Activated CD8-positive, alpha-beta T cell treated with anti-CD3 and anti-CD28 coated beads, Interleukin-2, amount 10 ng/mL, durations not matched to agents 7 days and 5 days (primary cell): ENCODE measurements around the gene TOP2B. TPM values are rescaled to one million over a fixed set of nuclear protein-coding genes. Genes with fewer than 3 reads are reported as not detected.

ENCODE experiments used
- ATAC-seq: fragments of 150-1000 bp; cut with Tn5 transposase; one replicate; pipeline ENCODE4 v1.10.0; 2021; ENCODE audit warnings: moderate library complexity
- CTCF ChIA-PET: fragments of 350-600 bp; sonication (Branson Sonifier 250); formaldehyde crosslinking; loops from one replicate; lab custom pipeline; 2021; ENCODE audit warnings: antibody characterized with exemption; lab: Charles Lee
- POLR2A ChIA-PET: fragments of 350-600 bp; sonication (Branson Sonifier 250); formaldehyde crosslinking; loops from one replicate; lab custom pipeline; 2021; ENCODE audit warnings: antibody characterized with exemption; lab: Charles Lee
- DNase-seq: peaks from one replicate; pipeline ENCODE4 v3.0.0-alpha.2; 2020
- H3K27ac Mint-ChIP-seq: one replicate; pipeline ENCODE4 v1.8.0; 2021; ENCODE audit warnings: mild to moderate bottlenecking, mixed read lengths
- H3K27me3 Mint-ChIP-seq: one replicate; pipeline ENCODE4 v1.8.0; 2021; ENCODE audit warnings: low read depth, mixed read lengths
- H3K36me3 Mint-ChIP-seq: one replicate; pipeline ENCODE4 v1.8.0; 2021; ENCODE audit warnings: low read depth, mixed read lengths
- H3K4me1 Mint-ChIP-seq: one replicate; pipeline ENCODE4 v1.8.0; 2021; ENCODE audit warnings: low read depth, mixed read lengths
- H3K4me3 Mint-ChIP-seq: one replicate; pipeline ENCODE4 v1.8.0; 2021; ENCODE audit warnings: mild to moderate bottlenecking, mixed read lengths
- H3K9me3 Mint-ChIP-seq: one replicate; pipeline ENCODE4 v1.8.0; 2022; ENCODE audit warnings: mixed read lengths; ENCODE audit not compliant: insufficient read depth
- total RNA-seq, 2 experiments: library from RNA; stranded (reverse); gene quantifications; one replicate each; pipeline ENCODE4 v1.2.3, GENCODE V29; 2021

Gene TOP2B
- total RNA-seq, 2 experiments from 2014 or later, result 112 to 114 TPM

GRCh38 chr3:25567388-25567787 is 97.3 kb downstream of the TOP2B start:
- ChIA-PET CTCF (no interaction called here), POLR2A (no interaction called here)
- H3K36me3 Mint-ChIP-seq, result no peaks in the 10 kb centered on the region
- DNase-seq, result no peak
- no peak overlapping the region for H3K27ac Mint-ChIP-seq
- no peak for ATAC-seq
- H3K4me1 Mint-ChIP-seq, result no peaks in the 10 kb centered on the region
- H3K9me3 Mint-ChIP-seq, result no peaks in the 10 kb centered on the region
- no peak overlapping the region for H3K4me3 Mint-ChIP-seq
- H3K27me3 Mint-ChIP-seq, result no peaks in the 10 kb centered on the region

GRCh38 chr3:25566358-25566920 is 98.3 kb downstream of the TOP2B start:
- Mint-ChIP-seq H3K27me3 (no peaks in the 10 kb centered on the region), H3K27ac (no peak overlapping the region)
- CTCF ChIA-PET, result no interaction called here

GRCh38 chr3:25565807-25566206 is 98.9 kb downstream of the TOP2B start:
- Mint-ChIP-seq H3K4me1 (no peaks in the 10 kb centered on the region), H3K27ac (no peak overlapping the region), H3K36me3 (no peaks in the 10 kb centered on the region), H3K9me3 (no peaks in the 10 kb centered on the region), H3K4me3 (no peak overlapping the region), H3K27me3 (peaks cover 3% of the 10 kb centered on the region)
- ATAC-seq, result no peak
- no peak for DNase-seq
- ChIA-PET POLR2A (no interaction called here), CTCF (no interaction called here)

More at GRCh38 chr3:25566358-25566920, 98.3 kb downstream of the TOP2B start:
- ATAC-seq, result no peak
- Mint-ChIP-seq H3K4me1 (no peaks in the 10 kb centered on the region), H3K9me3 (no peaks in the 10 kb centered on the region), H3K4me3 (no peak overlapping the region), H3K36me3 (no peaks in the 10 kb centered on the region)
- DNase-seq, result no peak
- POLR2A ChIA-PET, result no interaction called here

- CTCF ChIA-PET, result no interaction called here
- POLR2A ChIA-PET, result no interaction called here
- ATAC-seq (no peak), DNase-seq (no peak)
- Mint-ChIP-seq H3K9me3 (no peaks in the 10 kb centered on the region), H3K36me3 (no peaks in the 10 kb centered on the region), H3K4me1 (no peaks in the 10 kb centered on the region), H3K4me3 (no peak overlapping the region), H3K27ac (no peak overlapping the region), H3K27me3 (peaks cover 3% of the 10 kb centered on the region)
Measured at GRCh38 chr3:25564075-25564474, 100.6 kb downstream of the TOP2B start.

GRCh38 chr3:25563601-25564000 is 101.1 kb downstream of the TOP2B start:
- CTCF ChIA-PET, result no interaction called here
- Mint-ChIP-seq H3K27ac (no peak overlapping the region), H3K4me3 (no peak overlapping the region), H3K4me1 (no peaks in the 10 kb centered on the region), H3K9me3 (no peaks in the 10 kb centered on the region), H3K27me3 (peaks cover 3% of the 10 kb centered on the region), H3K36me3 (no peaks in the 10 kb centered on the region)
- POLR2A ChIA-PET, result no interaction called here
- ATAC-seq (no peak), DNase-seq (no peak)

- Mint-ChIP-seq H3K27me3 (peaks cover 3% of the 10 kb centered on the region), H3K4me3 (no peak overlapping the region), H3K9me3 (no peaks in the 10 kb centered on the region), H3K27ac (no peak overlapping the region), H3K36me3 (no peaks in the 10 kb centered on the region), H3K4me1 (no peaks in the 10 kb centered on the region)
- DNase-seq (no peak), ATAC-seq (no peak)
- ChIA-PET CTCF (no interaction called here), POLR2A (no interaction called here)
Measured at GRCh38 chr3:25558796-25559195, 105.9 kb downstream of the TOP2B start.

GRCh38 chr3:25558121-25558520 is 106.6 kb downstream of the TOP2B start:
- H3K27ac Mint-ChIP-seq, result no peak overlapping the region
- CTCF ChIA-PET, result no interaction called here
- POLR2A ChIA-PET, result no interaction called here
- no peak overlapping the region for H3K4me3 Mint-ChIP-seq
- DNase-seq, result no peak
- no peaks in the 10 kb centered on the region for H3K4me1 Mint-ChIP-seq
- H3K27me3 Mint-ChIP-seq, result peaks cover 3% of the 10 kb centered on the region
- H3K36me3 Mint-ChIP-seq, result no peaks in the 10 kb centered on the region
- no peaks in the 10 kb centered on the region for H3K9me3 Mint-ChIP-seq
- no peak for ATAC-seq

GRCh38 chr3:25557694-25558093 is 107.0 kb downstream of the TOP2B start:
- H3K4me3 Mint-ChIP-seq, result no peak overlapping the region
- H3K27me3 Mint-ChIP-seq, result peaks cover 3% of the 10 kb centered on the region
- no peaks in the 10 kb centered on the region for H3K4me1 Mint-ChIP-seq
- ChIA-PET POLR2A (no interaction called here), CTCF (no interaction called here)
- DNase-seq, result no peak
- H3K27ac Mint-ChIP-seq, result no peak overlapping the region
- ATAC-seq, result no peak
- H3K36me3 Mint-ChIP-seq, result no peaks in the 10 kb centered on the region
- no peaks in the 10 kb centered on the region for H3K9me3 Mint-ChIP-seq

GRCh38 chr3:25556447-25556846 is 108.3 kb downstream of the TOP2B start:
- Mint-ChIP-seq H3K9me3 (no peaks in the 10 kb centered on the region), H3K4me1 (no peaks in the 10 kb centered on the region), H3K36me3 (no peaks in the 10 kb centered on the region), H3K27me3 (peaks cover 3% of the 10 kb centered on the region), H3K27ac (no peak overlapping the region), H3K4me3 (no peak overlapping the region)
- DNase-seq (no peak), ATAC-seq (no peak)
- ChIA-PET POLR2A (no interaction called here), CTCF (no interaction called here)

- H3K9me3 Mint-ChIP-seq, result no peaks in the 10 kb centered on the region
- H3K27ac Mint-ChIP-seq, result no peak overlapping the region
- CTCF ChIA-PET, result no interaction called here
- no peaks in the 10 kb centered on the region for H3K27me3 Mint-ChIP-seq
- ATAC-seq, result no peak
- no peaks in the 10 kb centered on the region for H3K36me3 Mint-ChIP-seq
- H3K4me1 Mint-ChIP-seq, result no peaks in the 10 kb centered on the region
- POLR2A ChIA-PET, result no interaction called here
- no peak overlapping the region for H3K4me3 Mint-ChIP-seq
- no peak for DNase-seq
Measured at GRCh38 chr3:25555695-25556437, 108.8 kb downstream of the TOP2B start.

- Mint-ChIP-seq H3K36me3 (no peaks in the 10 kb centered on the region), H3K4me1 (no peaks in the 10 kb centered on the region), H3K27me3 (no peaks in the 10 kb centered on the region), H3K4me3 (no peak overlapping the region), H3K9me3 (no peaks in the 10 kb centered on the region), H3K27ac (no peak overlapping the region)
- CTCF ChIA-PET, result no interaction called here
- POLR2A ChIA-PET, result no interaction called here
- ATAC-seq (no peak), DNase-seq (no peak)
Measured at GRCh38 chr3:25554376-25554775, 110.3 kb downstream of the TOP2B start.

- Mint-ChIP-seq H3K9me3 (no peaks in the 10 kb centered on the region), H3K27me3 (no peaks in the 10 kb centered on the region), H3K4me1 (no peaks in the 10 kb centered on the region), H3K4me3 (no peak overlapping the region), H3K27ac (no peak overlapping the region), H3K36me3 (no peaks in the 10 kb centered on the region)
- POLR2A ChIA-PET, result no interaction called here
- CTCF ChIA-PET, result no interaction called here
- DNase-seq (no peak), ATAC-seq (no peak)
Measured at GRCh38 chr3:25552251-25552650, 112.5 kb downstream of the TOP2B start.
